HepG2 (cell line): ENCODE measurements around the gene NPB. TPM values are rescaled to one million over a fixed set of nuclear protein-coding genes. Genes with fewer than 3 reads are reported as not detected.
A peak's percentile ranks its signal among the peaks of the same experiment; 100 is the strongest.

ENCODE experiments used
- ASH2L ChIP-seq: fragments of 300-600, 200-600 bp; sonication (generic); IDR thresholded peaks from 2 replicates; pipeline ENCODE4 v1.7.0; 2017; ENCODE audit warnings: low read depth, mild to moderate bottlenecking, moderate library complexity, mixed read lengths, low read length; ENCODE audit not compliant: insufficient read length
- CENPX ChIP-seq: sonication (generic); formaldehyde crosslinking; IDR thresholded peaks from 2 replicates; pipeline ENCODE4 v1.9.0; 2021; ENCODE audit warnings: mild to moderate bottlenecking, missing genetic modification reagents, moderate library complexity
- EEA1 ChIP-seq: sonication (generic); formaldehyde crosslinking; IDR thresholded peaks from 2 replicates; pipeline ENCODE4 v1.5.1; 2020; ENCODE audit warnings: mild to moderate bottlenecking, missing genetic modification reagents, borderline replicate concordance
- ETV5 ChIP-seq: IDR thresholded peaks from 2 replicates; pipeline ENCODE4 v1.6.1; 2018; ENCODE audit warnings: missing biosample characterization, missing genetic modification reagents, inconsistent platforms, borderline replicate concordance
- GATA4 ChIP-seq: sonication (generic); IDR thresholded peaks from 2 replicates; pipeline ENCODE4 v1.6.1; 2016; ENCODE audit warnings: antibody characterized with exemption, low read depth, borderline replicate concordance
- HOXA9 ChIP-seq: sonication (generic); formaldehyde crosslinking; IDR thresholded peaks from 2 replicates; pipeline ENCODE4 v1.8.1; 2022; ENCODE audit warnings: missing genetic modification reagents, mild to moderate bottlenecking, moderate library complexity, borderline replicate concordance
- TOE1 ChIP-seq: sonication (generic); formaldehyde crosslinking; IDR thresholded peaks from 2 replicates; pipeline ENCODE4 v1.4.0; 2020; ENCODE audit warnings: mild to moderate bottlenecking, missing genetic modification reagents
- ZC3H13 ChIP-seq: sonication (generic); formaldehyde crosslinking; IDR thresholded peaks from 2 replicates; pipeline ENCODE4 v1.8.1; 2023; ENCODE audit warnings: mild to moderate bottlenecking, missing genetic modification reagents, moderate library complexity
- ZNF530 ChIP-seq: sonication (generic); formaldehyde crosslinking; IDR thresholded peaks from 2 replicates; pipeline ENCODE4 v1.5.0; 2020; ENCODE audit warnings: low read depth, mild to moderate bottlenecking, missing genetic modification reagents
- ZSCAN31 ChIP-seq: sonication (generic); formaldehyde crosslinking; IDR thresholded peaks from 2 replicates; pipeline ENCODE4 v1.5.0; 2020; ENCODE audit warnings: low read depth, mild to moderate bottlenecking, missing genetic modification reagents
- polyA plus RNA-seq, 8 experiments: library from polyadenylated mRNA; depleted of rRNA in 3 of 8; stranded (reverse) in 7 of 8; unstranded in 1 of 8; fragments of >200 nt; fragmentation: Illumina TruSeq in 4 of 8; extraction: Trizol in 4 of 8; gene quantifications; 2 replicates each; pipeline versions ENCODE4 v1.2.1 to v1.2.3, GENCODE V29; 2011 to 2016; ENCODE audit warnings: low read depth in 4 of 8, missing spikeins in 1 of 8, mixed read lengths in 1 of 8; ENCODE audit not compliant: insufficient read depth in 1 of 8
- total RNA-seq, 5 experiments: library from RNA; depleted of rRNA; stranded (reverse); fragments of >200 nt; fragmentation: Illumina TruSeq; extraction: Trizol; gene quantifications; 2 replicates each; pipeline ENCODE4 v1.2.3, GENCODE V29; 2016; ENCODE audit warnings: low read depth in 1 of 5
- TF ChIP-seq, protein P1 (sequence below): sonication (generic); formaldehyde crosslinking; IDR thresholded peaks from 2 replicates; pipeline ENCODE4 v1.4.0; 2020; ENCODE audit warnings: missing genetic modification reagents
- TF ChIP-seq, protein P2 (sequence below): sonication (generic); formaldehyde crosslinking; IDR thresholded peaks from 2 replicates; pipeline ENCODE4 v1.5.0; 2020; ENCODE audit warnings: mild to moderate bottlenecking, missing genetic modification reagents
- TF ChIP-seq, protein P3 (sequence below): sonication (generic); formaldehyde crosslinking; IDR thresholded peaks from 2 replicates; pipeline ENCODE4 v1.5.0; 2020; ENCODE audit warnings: missing genetic modification reagents
- TF ChIP-seq, protein P4 (sequence below): sonication (generic); formaldehyde crosslinking; IDR thresholded peaks from 2 replicates; pipeline ENCODE4 v1.8.1; 2023; ENCODE audit warnings: missing genetic modification reagents, inconsistent platforms, borderline replicate concordance
- TF ChIP-seq, protein P5 (sequence below): sonication (generic); formaldehyde crosslinking; IDR thresholded peaks from 2 replicates; pipeline ENCODE4 v1.5.1; 2020; ENCODE audit warnings: mild to moderate bottlenecking, missing genetic modification reagents, borderline replicate concordance
- TF ChIP-seq, protein P6 (sequence below): sonication (generic); formaldehyde crosslinking; IDR thresholded peaks from 2 replicates; pipeline ENCODE4 v1.5.0; 2020; ENCODE audit warnings: missing genetic modification reagents
- TF ChIP-seq, protein P7 (sequence below): sonication (generic); formaldehyde crosslinking; IDR thresholded peaks from 2 replicates; pipeline ENCODE4 v1.4.0; 2020; ENCODE audit warnings: missing genetic modification reagents

The NPB gene
- total and polyA plus RNA-seq, 2 of the 13 experiments (the other 11 are each of a cell fraction or from before 2014, with no cell fraction given) = 0.11 to 0.93 TPM

DNA sequence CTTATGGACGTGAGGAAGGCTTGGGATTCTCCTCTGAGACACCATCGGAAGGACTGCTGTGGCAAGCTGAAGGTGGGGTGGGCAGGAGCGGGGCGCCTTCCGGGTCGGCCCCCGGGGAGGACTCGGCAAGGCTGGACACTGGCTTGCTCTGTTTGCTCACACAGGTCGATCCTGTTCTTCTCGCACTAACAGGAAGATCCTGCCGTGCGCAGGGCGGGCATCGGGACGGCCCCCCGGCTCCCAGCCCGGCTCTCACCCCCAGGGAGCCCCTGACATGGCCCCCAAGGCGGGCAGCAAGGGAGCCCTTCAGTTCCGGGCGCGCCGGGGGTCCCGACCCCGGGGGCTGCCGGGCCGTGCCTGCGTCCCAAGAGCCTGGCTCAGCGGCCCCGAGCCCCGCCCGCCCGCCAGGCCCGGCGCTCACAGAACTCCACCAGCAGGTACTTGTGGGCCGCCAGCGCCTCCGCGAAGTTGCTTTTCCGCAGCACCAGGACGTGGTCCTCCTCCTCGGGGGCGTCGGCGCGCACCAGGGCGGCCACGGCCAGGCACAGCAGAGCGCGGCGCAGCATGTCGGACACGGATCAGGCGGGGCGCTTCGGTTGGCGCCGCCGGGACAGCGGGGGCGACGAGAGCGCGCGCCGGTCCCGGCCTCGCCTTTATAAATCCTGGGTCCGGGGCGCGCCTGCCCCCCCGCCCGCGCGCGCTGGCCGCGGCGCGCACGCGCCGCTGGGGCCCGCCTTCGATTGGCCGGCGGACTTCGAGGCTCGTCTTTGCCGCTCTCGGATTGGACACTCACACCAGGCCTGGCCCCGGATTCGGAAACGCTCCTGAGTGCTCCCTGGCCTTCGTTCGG is 41.9 kb upstream of the NPB start, which contains the start of gene P4HB (continued):
- TF ChIP-seq ZC3H13 (CRISPR knock-in tag) (peak; percentile 86; the same call in 1 of the 2 replicates), TOE1 (CRISPR knock-in tag) (no peak; the same call in 1 of the 2 replicates), ZNF530 (CRISPR knock-in tag) (no peak), EEA1 (peak; percentile 93), ZSCAN31 (CRISPR knock-in tag) (no peak; the same call in 1 of the 2 replicates), ETV5 (CRISPR knock-in tag) (no peak), CENPX (CRISPR knock-in tag) (no peak), GATA4 (peak; percentile 71; the same call in 1 of the 2 replicates), HOXA9 (peak; percentile 82; the same call in 1 of the 2 replicates), ASH2L (peak; percentile 9)
- TF ChIP-seq, protein P1, sequence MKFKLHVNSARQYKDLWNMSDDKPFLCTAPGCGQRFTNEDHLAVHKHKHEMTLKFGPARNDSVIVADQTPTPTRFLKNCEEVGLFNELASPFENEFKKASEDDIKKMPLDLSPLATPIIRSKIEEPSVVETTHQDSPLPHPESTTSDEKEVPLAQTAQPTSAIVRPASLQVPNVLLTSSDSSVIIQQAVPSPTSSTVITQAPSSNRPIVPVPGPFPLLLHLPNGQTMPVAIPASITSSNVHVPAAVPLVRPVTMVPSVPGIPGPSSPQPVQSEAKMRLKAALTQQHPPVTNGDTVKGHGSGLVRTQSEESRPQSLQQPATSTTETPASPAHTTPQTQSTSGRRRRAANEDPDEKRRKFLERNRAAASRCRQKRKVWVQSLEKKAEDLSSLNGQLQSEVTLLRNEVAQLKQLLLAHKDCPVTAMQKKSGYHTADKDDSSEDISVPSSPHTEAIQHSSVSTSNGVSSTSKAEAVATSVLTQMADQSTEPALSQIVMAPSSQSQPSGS (CRISPR knock-in tag) = 0 out of 2 replicates have a peak, but pooled peaks have one; percentile 4
- TF ChIP-seq, protein P2, sequence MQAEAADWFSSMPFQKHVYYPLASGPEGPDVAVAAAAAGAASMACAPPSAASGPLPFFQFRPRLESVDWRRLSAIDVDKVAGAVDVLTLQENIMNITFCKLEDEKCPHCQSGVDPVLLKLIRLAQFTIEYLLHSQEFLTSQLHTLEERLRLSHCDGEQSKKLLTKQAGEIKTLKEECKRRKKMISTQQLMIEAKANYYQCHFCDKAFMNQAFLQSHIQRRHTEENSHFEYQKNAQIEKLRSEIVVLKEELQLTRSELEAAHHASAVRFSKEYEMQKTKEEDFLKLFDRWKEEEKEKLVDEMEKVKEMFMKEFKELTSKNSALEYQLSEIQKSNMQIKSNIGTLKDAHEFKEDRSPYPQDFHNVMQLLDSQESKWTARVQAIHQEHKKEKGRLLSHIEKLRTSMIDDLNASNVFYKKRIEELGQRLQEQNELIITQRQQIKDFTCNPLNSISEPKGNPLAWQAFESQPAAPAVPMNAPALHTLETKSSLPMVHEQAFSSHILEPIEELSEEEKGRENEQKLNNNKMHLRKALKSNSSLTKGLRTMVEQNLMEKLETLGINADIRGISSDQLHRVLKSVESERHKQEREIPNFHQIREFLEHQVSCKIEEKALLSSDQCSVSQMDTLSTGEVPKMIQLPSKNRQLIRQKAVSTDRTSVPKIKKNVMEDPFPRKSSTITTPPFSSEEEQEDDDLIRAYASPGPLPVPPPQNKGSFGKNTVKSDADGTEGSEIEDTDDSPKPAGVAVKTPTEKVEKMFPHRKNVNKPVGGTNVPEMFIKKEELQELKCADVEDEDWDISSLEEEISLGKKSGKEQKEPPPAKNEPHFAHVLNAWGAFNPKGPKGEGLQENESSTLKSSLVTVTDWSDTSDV (CRISPR knock-in tag) = no peak
- TF ChIP-seq, protein P3, sequence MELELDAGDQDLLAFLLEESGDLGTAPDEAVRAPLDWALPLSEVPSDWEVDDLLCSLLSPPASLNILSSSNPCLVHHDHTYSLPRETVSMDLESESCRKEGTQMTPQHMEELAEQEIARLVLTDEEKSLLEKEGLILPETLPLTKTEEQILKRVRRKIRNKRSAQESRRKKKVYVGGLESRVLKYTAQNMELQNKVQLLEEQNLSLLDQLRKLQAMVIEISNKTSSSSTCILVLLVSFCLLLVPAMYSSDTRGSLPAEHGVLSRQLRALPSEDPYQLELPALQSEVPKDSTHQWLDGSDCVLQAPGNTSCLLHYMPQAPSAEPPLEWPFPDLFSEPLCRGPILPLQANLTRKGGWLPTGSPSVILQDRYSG = no peak
- TF ChIP-seq, protein P4, sequence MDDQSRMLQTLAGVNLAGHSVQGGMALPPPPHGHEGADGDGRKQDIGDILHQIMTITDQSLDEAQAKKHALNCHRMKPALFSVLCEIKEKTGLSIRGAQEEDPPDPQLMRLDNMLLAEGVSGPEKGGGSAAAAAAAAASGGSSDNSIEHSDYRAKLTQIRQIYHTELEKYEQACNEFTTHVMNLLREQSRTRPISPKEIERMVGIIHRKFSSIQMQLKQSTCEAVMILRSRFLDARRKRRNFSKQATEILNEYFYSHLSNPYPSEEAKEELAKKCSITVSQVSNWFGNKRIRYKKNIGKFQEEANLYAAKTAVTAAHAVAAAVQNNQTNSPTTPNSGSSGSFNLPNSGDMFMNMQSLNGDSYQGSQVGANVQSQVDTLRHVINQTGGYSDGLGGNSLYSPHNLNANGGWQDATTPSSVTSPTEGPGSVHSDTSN (CRISPR knock-in tag) = no peak
- TF ChIP-seq, protein P5, sequence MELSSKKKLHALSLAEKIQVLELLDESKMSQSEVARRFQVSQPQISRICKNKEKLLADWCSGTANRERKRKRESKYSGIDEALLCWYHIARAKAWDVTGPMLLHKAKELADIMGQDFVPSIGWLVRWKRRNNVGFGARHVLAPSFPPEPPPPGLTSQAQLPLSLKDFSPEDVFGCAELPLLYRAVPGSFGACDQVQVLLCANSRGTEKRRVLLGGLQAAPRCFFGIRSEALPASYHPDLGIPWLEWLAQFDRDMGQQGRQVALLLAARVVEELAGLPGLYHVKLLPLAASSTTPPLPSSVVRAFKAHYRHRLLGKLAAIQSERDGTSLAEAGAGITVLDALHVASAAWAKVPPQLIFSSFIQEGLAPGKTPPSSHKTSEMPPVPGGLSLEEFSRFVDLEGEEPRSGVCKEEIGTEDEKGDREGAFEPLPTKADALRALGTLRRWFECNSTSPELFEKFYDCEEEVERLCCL (CRISPR knock-in tag) = no peak
- TF ChIP-seq, protein P6, sequence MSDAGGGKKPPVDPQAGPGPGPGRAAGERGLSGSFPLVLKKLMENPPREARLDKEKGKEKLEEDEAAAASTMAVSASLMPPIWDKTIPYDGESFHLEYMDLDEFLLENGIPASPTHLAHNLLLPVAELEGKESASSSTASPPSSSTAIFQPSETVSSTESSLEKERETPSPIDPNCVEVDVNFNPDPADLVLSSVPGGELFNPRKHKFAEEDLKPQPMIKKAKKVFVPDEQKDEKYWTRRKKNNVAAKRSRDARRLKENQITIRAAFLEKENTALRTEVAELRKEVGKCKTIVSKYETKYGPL (CRISPR knock-in tag) = no peak
- TF ChIP-seq, protein P7, sequence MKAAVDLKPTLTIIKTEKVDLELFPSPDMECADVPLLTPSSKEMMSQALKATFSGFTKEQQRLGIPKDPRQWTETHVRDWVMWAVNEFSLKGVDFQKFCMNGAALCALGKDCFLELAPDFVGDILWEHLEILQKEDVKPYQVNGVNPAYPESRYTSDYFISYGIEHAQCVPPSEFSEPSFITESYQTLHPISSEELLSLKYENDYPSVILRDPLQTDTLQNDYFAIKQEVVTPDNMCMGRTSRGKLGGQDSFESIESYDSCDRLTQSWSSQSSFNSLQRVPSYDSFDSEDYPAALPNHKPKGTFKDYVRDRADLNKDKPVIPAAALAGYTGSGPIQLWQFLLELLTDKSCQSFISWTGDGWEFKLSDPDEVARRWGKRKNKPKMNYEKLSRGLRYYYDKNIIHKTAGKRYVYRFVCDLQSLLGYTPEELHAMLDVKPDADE (CRISPR knock-in tag) = no peak
